Measurements from ENCODE around the gene BCO2. TPM values are rescaled to one million over a fixed set of nuclear protein-coding genes. Genes with fewer than 3 reads are reported as not detected.

The BCO2 gene
- total and polyA plus RNA-seq, 8 donors = 0.87 to 21.8 (median 1.8) TPM; not detected in 1

GRCh38 chr11:112211536-112211935 is 36.2 kb downstream of the BCO2 start:
- 40 to 52% (median 45%) methylated on average over 2 of the region's 2 CpGs for WGBS, 5 donors
- Histone ChIP-seq H3K4me1 (no peaks in the 10 kb centered on the region), H3K36me3 (no peaks in the 10 kb centered on the region), H3K4me3 (no peak overlapping the region), H3K27ac (no peak overlapping the region), H3K9me3 (no peaks in the 10 kb centered on the region), H3K27me3 (no peaks in the 10 kb centered on the region)
- DNase-seq = no peak
- TF ChIP-seq EP300 (IDR thresholded peaks at IDR 0.05) (no peak), POLR2A (IDR thresholded peaks at IDR 0.05) (no peak), POLR2AphosphoS5 (IDR thresholded peaks at IDR 0.05) (no peak), CTCF (IDR thresholded peaks at IDR 0.05) (no peak)
- intact Hi-C loops (cut with DNase I; ENCODE audit: low total_unique reads) = no loop called here

GRCh38 chr11:112212290-112212689 is 37.0 kb downstream of the BCO2 start:
- Histone ChIP-seq H3K27me3 (no peaks in the 10 kb centered on the region), H3K36me3 (no peaks in the 10 kb centered on the region), H3K4me3 (no peak overlapping the region), H3K4me1 (no peaks in the 10 kb centered on the region), H3K9me3 (no peaks in the 10 kb centered on the region), H3K27ac (no peak overlapping the region)
- DNase-seq = no peak
- 80 to 97% (median 94%) methylated on average over 3 of the region's 3 CpGs for WGBS, 5 donors
- no peak for TF ChIP-seq CTCF (IDR thresholded peaks at IDR 0.05)
- no peak for TF ChIP-seq POLR2AphosphoS5 (IDR thresholded peaks at IDR 0.05)
- no peak for TF ChIP-seq POLR2A (IDR thresholded peaks at IDR 0.05)
- no peak for TF ChIP-seq EP300 (IDR thresholded peaks at IDR 0.05)
- intact Hi-C loops (cut with DNase I; ENCODE audit: low total_unique reads) = no loop called here

- H3K27me3 ChIP-seq = no peaks in the 10 kb centered on the region
- no peaks in the 10 kb centered on the region for H3K4me1 ChIP-seq
- H3K36me3 ChIP-seq = no peaks in the 10 kb centered on the region
- H3K27ac ChIP-seq = no peak overlapping the region
- TF ChIP-seq POLR2A (IDR thresholded peaks at IDR 0.05) (no peak), CTCF (IDR thresholded peaks at IDR 0.05) (no peak), POLR2AphosphoS5 (IDR thresholded peaks at IDR 0.05) (no peak), EP300 (IDR thresholded peaks at IDR 0.05) (no peak)
- no peak for DNase-seq
- H3K9me3 ChIP-seq = no peaks in the 10 kb centered on the region
- no peak overlapping the region for H3K4me3 ChIP-seq
- intact Hi-C loops (cut with DNase I; ENCODE audit: low total_unique reads) = no loop called here
Measured at GRCh38 chr11:112212710-112213109, 37.4 kb downstream of the BCO2 start.

- intact Hi-C loops (cut with DNase I; ENCODE audit: low total_unique reads) = no loop called here
Measured at GRCh38 chr11:112213753-112214152, 38.4 kb downstream of the BCO2 start.

More at GRCh38 chr11:112213753-112214152, 38.4 kb downstream of the BCO2 start:
- Histone ChIP-seq H3K36me3 (no peaks in the 10 kb centered on the region), H3K27me3 (no peaks in the 10 kb centered on the region), H3K27ac (no peak overlapping the region), H3K4me3 (no peak overlapping the region), H3K9me3 (no peaks in the 10 kb centered on the region), H3K4me1 (no peaks in the 10 kb centered on the region)
- TF ChIP-seq EP300 (IDR thresholded peaks at IDR 0.05) (no peak), POLR2A (IDR thresholded peaks at IDR 0.05) (no peak), POLR2AphosphoS5 (IDR thresholded peaks at IDR 0.05) (no peak), CTCF (IDR thresholded peaks at IDR 0.05) (no peak)
- DNase-seq = no peak
- 84 to 96% (median 89%) methylated on average over 4 of the region's 4 CpGs for WGBS, 5 donors
